NCI-H2227 (cell line): ENCODE results near the gene MEX3A.
A peak's percentile ranks its signal among the peaks of the same experiment; 100 is the strongest.

Source experiments
- DNase-seq: peaks from one replicate; lab custom pipeline; 2025; ENCODE audit not compliant: unreplicated experiment; lab: John Stamatoyannopoulos, UW

MEX3A gene

GRCh38 chr1:156103521-156103947, 21.3 kb upstream of the MEX3A start:
- no peak for DNase-seq

- DNase-seq = no peak
Observed at GRCh38 chr1:156102633-156103511, 20.6 kb upstream of the MEX3A start.

- DNase-seq = no peak
Observed at GRCh38 chr1:156101880-156102279, 19.6 kb upstream of the MEX3A start.

GRCh38 chr1:156100205-156100995, 18.1 kb upstream of the MEX3A start:
- DNase-seq = no peak

- DNase-seq = no peak
Observed at GRCh38 chr1:156099282-156099681, 17.0 kb upstream of the MEX3A start.

- no peak for DNase-seq
Observed at GRCh38 chr1:156098784-156099183, 16.5 kb upstream of the MEX3A start.

GRCh38 chr1:156097499-156098178, 15.4 kb upstream of the MEX3A start:
- DNase-seq = no peak

GRCh38 chr1:156096640-156097391, 14.6 kb upstream of the MEX3A start:
- DNase-seq = peak; percentile 86

GRCh38 chr1:156095906-156096508, 13.7 kb upstream of the MEX3A start:
- no peak for DNase-seq

GRCh38 chr1:156091610-156092009, 9.3 kb upstream of the MEX3A start:
- DNase-seq = no peak

GRCh38 chr1:156090840-156091188, 8.5 kb upstream of the MEX3A start:
- DNase-seq = peak; percentile 89

- DNase-seq = no peak
Observed at GRCh38 chr1:156090138-156090839, 8.0 kb upstream of the MEX3A start.

GRCh38 chr1:156089704-156090103, 7.4 kb upstream of the MEX3A start:
- no peak for DNase-seq

- peak; percentile 17 for DNase-seq
Observed at GRCh38 chr1:156086256-156086662, 4.0 kb upstream of the MEX3A start.

GRCh38 chr1:156083800-156084790, 1.8 kb upstream of the MEX3A start:
- DNase-seq = no peak

- DNase-seq = peak; percentile 50
Observed at GRCh38 chr1:156081917-156082308, 352 bp downstream of the MEX3A start.

GRCh38 chr1:156081180-156081916, 917 bp downstream of the MEX3A start:
- DNase-seq = peak; percentile 48

GRCh38 chr1:156080863-156081179, 1.4 kb downstream of the MEX3A start:
- no peak for DNase-seq
